Measurements from ENCODE around the gene CAP1. TPM values are rescaled to one million over a fixed set of nuclear protein-coding genes. Genes with fewer than 3 reads are reported as not detected.

Gene CAP1
- total and polyA plus RNA-seq, 2 of the 13 experiments (the other 11 are each of a cell fraction or from before 2014, with no cell fraction given), result 174 to 195 TPM

- ChIA-PET CTCF (ENCODE audit: low intra/inter-chr PET ratio, low total read pairs) (no interaction called here), POLR2A (no interaction called here)
- Histone ChIP-seq H3K79me2 (ENCODE audit: insufficient read depth, low read length) (no peaks in the 10 kb centered on the region), H3K9me3 (ENCODE audit: low read length) (no peaks in the 10 kb centered on the region), H3K4me3 (replicated peaks in 1 of 3; ENCODE audit: insufficient read depth in 1 of 3, low read depth in 2 of 3, low read length in 3 of 3) (no peak overlapping the region), H3K27me3 (ENCODE audit: control insufficient read depth in 1 of 2, insufficient read depth in 2 of 2, low read length in 2 of 2) (no peaks in the 10 kb centered on the region), H2AFZ (ENCODE audit: low read length) (no peak overlapping the region), H3K9ac (ENCODE audit: insufficient read depth, low read depth, low read length) (no peak overlapping the region), H3K4me1 (ENCODE audit: insufficient read depth, low read length) (peaks cover 6% of the 10 kb centered on the region), H3K4me2 (ENCODE audit: low read depth, low read length) (no peak overlapping the region), H3K27ac (ENCODE audit: extremely low read length, insufficient read depth, low read length) (no peak overlapping the region), H4K20me1 (ENCODE audit: insufficient read depth, low read length) (no peaks in the 10 kb centered on the region), H3K36me3 (replicated peaks in 1 of 2; ENCODE audit: control insufficient read depth in 1 of 2, insufficient read depth in 2 of 2, low read length in 2 of 2) (peaks cover 30 to 86% of the 10 kb centered on the region in 2 experiments)
- no peak for DNase-seq (ENCODE audit: low spot score)
- in situ Hi-C loops (cut with HindIII; ENCODE audit: extremely low pct_ligation_motif_present, low pct_unique_long_range_greater_than_20kb) (no loop called here), intact Hi-C loops (cut with micrococcal nuclease; ENCODE audit: unreplicated experiment) (no loop called here)
- WGBS (ENCODE audit: low lambda C conversion rate), result 97% methylated on average over 2 of the region's 2 CpGs
- no peak for ATAC-seq
- FAIRE-seq, result no peak
- BruUV-seq (replicated peaks), result no TSS peak
- TF ChIP-seq KAT2B (IDR thresholded peaks at IDR 0.05; ENCODE audit: borderline replicate concordance, low read depth, low read length) (no peak), ZFP90 (CRISPR knock-in tag; IDR thresholded peaks at IDR 0.05; ENCODE audit: borderline replicate concordance) (no peak), ZNF614 (CRISPR knock-in tag; IDR thresholded peaks at IDR 0.05; ENCODE audit: borderline replicate concordance) (no peak), KLF11 (CRISPR knock-in tag; IDR thresholded peaks at IDR 0.05) (no peak)
Observed at GRCh38 chr1:40064797-40065499, 24.4 kb downstream of the CAP1 start.

DNA sequence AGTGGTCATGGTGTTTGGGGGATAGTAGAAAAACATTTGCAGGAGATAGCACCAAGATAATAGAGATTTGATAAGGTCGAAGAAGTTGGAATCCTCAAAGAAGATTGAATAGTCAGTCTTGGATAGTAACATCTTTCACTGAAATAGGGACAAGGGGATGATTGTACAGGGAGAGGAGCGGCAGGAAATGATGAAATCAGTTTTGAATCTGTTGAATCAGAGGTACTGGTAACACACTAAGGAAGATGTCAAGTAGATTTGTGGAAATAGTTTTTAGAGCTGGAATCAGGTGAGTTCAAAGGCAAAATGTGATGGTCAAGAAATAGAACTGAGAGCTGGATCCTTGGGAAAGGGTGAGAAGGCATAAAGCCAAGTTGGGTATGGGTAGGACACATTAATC, 26.5 kb downstream of the CAP1 start:
- H3K9ac ChIP-seq (ENCODE audit: insufficient read depth, low read depth, low read length), result no peak overlapping the region
- no peaks in the 10 kb centered on the region for H3K9me3 ChIP-seq (ENCODE audit: low read length)
- POLR2A ChIA-PET, result no interaction called here
- in situ Hi-C loops (cut with HindIII; ENCODE audit: extremely low pct_ligation_motif_present, low pct_unique_long_range_greater_than_20kb) (no loop called here), intact Hi-C loops (cut with micrococcal nuclease; ENCODE audit: unreplicated experiment) (no loop called here)
- ATAC-seq (no peak), FAIRE-seq (no peak), DNase-seq (ENCODE audit: low spot score) (no peak)
- BruUV-seq (replicated peaks), result no TSS peak
- 93% methylated on average over 2 of the region's 2 CpGs for WGBS (ENCODE audit: low lambda C conversion rate)
- H3K4me1 ChIP-seq (ENCODE audit: insufficient read depth, low read length), result no peaks in the 10 kb centered on the region
- no peaks in the 10 kb centered on the region for H4K20me1 ChIP-seq (ENCODE audit: insufficient read depth, low read length)
- no peak overlapping the region for H3K4me3 ChIP-seq (replicated peaks in 1 of 3; ENCODE audit: insufficient read depth in 1 of 3, low read depth in 2 of 3, low read length in 3 of 3)
- no peak overlapping the region for H3K4me2 ChIP-seq (ENCODE audit: low read depth, low read length)
- TF ChIP-seq ZNF839 (CRISPR knock-in tag; IDR thresholded peaks at IDR 0.05; ENCODE audit: borderline replicate concordance) (no peak), ERF (CRISPR knock-in tag; IDR thresholded peaks at IDR 0.05) (no peak), ZNF3 (CRISPR knock-in tag; IDR thresholded peaks at IDR 0.05) (no peak), ZNF451 (CRISPR knock-in tag; IDR thresholded peaks at IDR 0.05) (no peak), SAFB2 (CRISPR knock-in tag; IDR thresholded peaks at IDR 0.05; ENCODE audit: borderline replicate concordance, low read depth) (no peak), ZBTB21 (CRISPR knock-in tag; IDR thresholded peaks at IDR 0.05) (no peak), ZZZ3 (CRISPR knock-in tag; IDR thresholded peaks at IDR 0.05; ENCODE audit: borderline replicate concordance) (no peak), GTF2F1 (IDR thresholded peaks at IDR 0.05; ENCODE audit: low read length) (no peak), HMG20B (CRISPR knock-in tag; conservative IDR thresholded peaks at IDR 0.05) (no peak)
- CTCF ChIA-PET (ENCODE audit: low intra/inter-chr PET ratio, low total read pairs), result no interaction called here
- no peak overlapping the region for H3K27ac ChIP-seq (ENCODE audit: extremely low read length, insufficient read depth, low read length)
- H3K27me3 ChIP-seq (ENCODE audit: control insufficient read depth in 1 of 2, insufficient read depth in 2 of 2, low read length in 2 of 2), result no peaks in the 10 kb centered on the region
- H3K79me2 ChIP-seq (ENCODE audit: insufficient read depth, low read length), result no peaks in the 10 kb centered on the region
- peaks cover 35 to 85% of the 10 kb centered on the region in 2 experiments for H3K36me3 ChIP-seq (replicated peaks in 1 of 2; ENCODE audit: control insufficient read depth in 1 of 2, insufficient read depth in 2 of 2, low read length in 2 of 2)
- no peak overlapping the region for H2AFZ ChIP-seq (ENCODE audit: low read length)
